Upper lobe of right lung (tissue), 1 donor: Measurements from ENCODE around the gene APLP2. TPM values are rescaled to one million over a fixed set of nuclear protein-coding genes. Genes with fewer than 3 reads are reported as not detected.

Experiments used
- ATAC-seq: fragments of 200-7000 bp; cut with Tn5 transposase; one replicate; pipeline ENCODE4 v1.9.1; 2020; ENCODE audit warnings: mild to moderate bottlenecking, moderate library complexity
- DNase-seq: peaks from one replicate; pipeline ENCODE4 v3.0.0-alpha.2; 2020
- H3K27ac ChIP-seq: fragments of 200-600 bp; one replicate; pipeline ENCODE4 v1.8.0; 2022
- H3K27me3 ChIP-seq: fragments of 200-600 bp; one replicate; pipeline ENCODE4 v1.8.0; 2022; ENCODE audit warnings: mild to moderate bottlenecking
- H3K36me3 ChIP-seq: fragments of 200-600 bp; one replicate; pipeline ENCODE4 v1.8.0; 2022
- H3K4me1 ChIP-seq: fragments of 200-600 bp; one replicate; pipeline ENCODE4 v1.8.0; 2022
- H3K4me3 ChIP-seq: fragments of 200-600 bp; one replicate; pipeline ENCODE4 v1.8.0; 2022; ENCODE audit warnings: mild to moderate bottlenecking
- H3K9me3 ChIP-seq: fragments of 200-600 bp; one replicate; pipeline ENCODE4 v1.8.0; 2022
- CTCF ChIP-seq: fragments of 200-600 bp; IDR thresholded peaks from one replicate; pipeline ENCODE4 v1.8.0; 2022; ENCODE audit warnings: antibody characterized with exemption
- intact Hi-C: fragments of 100-400 bp; cut with DNase I; formaldehyde crosslinking; loops from one replicate; pipeline ENCODE4 v1.11.0; 2022
- total RNA-seq: library from RNA; stranded (reverse); fragmentation: NEBNext Ultra II Directional; extraction: Animal tissue kit (Norgen Biotek cat#: 25700); gene quantifications from one replicate; pipeline ENCODE4 v1.2.1, GENCODE V29; 2021
- donor health status: DM: no; HTN: yes; CAD: no; lungs with severe emphysema.

APLP2 gene
- total RNA-seq, 1 donor from 2014 or later: 726 TPM

GRCh38 chr11:130157840-130158239 lies 88.1 kb downstream of the APLP2 start:
- Histone ChIP-seq H3K4me1 (peaks cover 13% of the 10 kb centered on the region), H3K4me3 (no peak overlapping the region), H3K27me3 (no peaks in the 10 kb centered on the region), H3K36me3 (no peaks in the 10 kb centered on the region), H3K27ac (no peak overlapping the region), H3K9me3 (no peaks in the 10 kb centered on the region)
- TF ChIP-seq CTCF: no peak
- DNase-seq (no peak), ATAC-seq (no peak)
- intact Hi-C loops: no loop called here

- Histone ChIP-seq H3K9me3 (no peaks in the 10 kb centered on the region), H3K36me3 (no peaks in the 10 kb centered on the region), H3K27me3 (no peaks in the 10 kb centered on the region), H3K4me3 (peak overlapping the region; percentile 47), H3K27ac (no peak overlapping the region), H3K4me1 (peaks cover 25% of the 10 kb centered on the region)
- ATAC-seq (no peak), DNase-seq (no peak)
- no peak for TF ChIP-seq CTCF
- intact Hi-C loops: no loop called here
Measured at GRCh38 chr11:130159139-130159538, 89.4 kb downstream of the APLP2 start.

- peak; percentile 88 for ATAC-seq
- no peaks in the 10 kb centered on the region for H3K9me3 ChIP-seq
- no peak for TF ChIP-seq CTCF
- H3K4me3 ChIP-seq: peak within 1 kb of the TSS; percentile 47
- DNase-seq: peak; percentile 91
- peaks cover 27% of the 10 kb centered on the region for H3K4me1 ChIP-seq
- no peaks in the 10 kb centered on the region for H3K36me3 ChIP-seq
- no peaks in the 10 kb centered on the region for H3K27me3 ChIP-seq
- intact Hi-C loops: no loop called here
- H3K27ac ChIP-seq: peak within 1 kb of the TSS; percentile 65
Measured at GRCh38 chr11:130159657-130160497, 90.2 kb downstream of the APLP2 start, which contains the start of gene ST14. Gene ST14, plus strand, starts transcription at chr11:130159782. Its CDS starts 198 bp downstream, at chr11:130159980.

- H3K4me3 ChIP-seq: peak overlapping the region; percentile 47
- intact Hi-C loops: no loop called here
- DNase-seq (no peak), ATAC-seq (peak; percentile 1)
- H3K27me3 ChIP-seq: no peaks in the 10 kb centered on the region
- H3K36me3 ChIP-seq: no peaks in the 10 kb centered on the region
- peak overlapping the region; percentile 65 for H3K27ac ChIP-seq
- H3K9me3 ChIP-seq: no peaks in the 10 kb centered on the region
- no peak for TF ChIP-seq CTCF
- H3K4me1 ChIP-seq: peaks cover 27% of the 10 kb centered on the region
Measured at GRCh38 chr11:130160498-130161155, 90.9 kb downstream of the APLP2 start.

GRCh38 chr11:130161441-130162145 lies 91.9 kb downstream of the APLP2 start:
- Histone ChIP-seq H3K36me3 (no peaks in the 10 kb centered on the region), H3K9me3 (no peaks in the 10 kb centered on the region), H3K4me1 (peaks cover 27% of the 10 kb centered on the region), H3K27ac (no peak overlapping the region), H3K27me3 (no peaks in the 10 kb centered on the region), H3K4me3 (peak overlapping the region; percentile 47)
- intact Hi-C loops: no loop called here
- ATAC-seq (no peak), DNase-seq (no peak)
- TF ChIP-seq CTCF: no peak
